Stimulated activated CD8-positive, alpha-beta memory T cell treated with anti-CD3 and anti-CD28 coated beads, Interleukin-7, amount 100 ng/mL, for 48 hours (primary cell): ENCODE data around the gene ADARB2.
"Not testable (repeated sequence)": the region's sequence is repeated elsewhere in the genome, so short reads cannot be mapped to it uniquely, and the experiment has no call there.

ENCODE experiments used
- DNase-seq, 2 donors: peaks; one replicate each; pipeline ENCODE4 v3.0.0-alpha.2; 2020; ENCODE audit warnings: low read depth in 1 of 2; ENCODE audit errors: extremely low read depth in 1 of 2

The ADARB2 gene

DNA sequence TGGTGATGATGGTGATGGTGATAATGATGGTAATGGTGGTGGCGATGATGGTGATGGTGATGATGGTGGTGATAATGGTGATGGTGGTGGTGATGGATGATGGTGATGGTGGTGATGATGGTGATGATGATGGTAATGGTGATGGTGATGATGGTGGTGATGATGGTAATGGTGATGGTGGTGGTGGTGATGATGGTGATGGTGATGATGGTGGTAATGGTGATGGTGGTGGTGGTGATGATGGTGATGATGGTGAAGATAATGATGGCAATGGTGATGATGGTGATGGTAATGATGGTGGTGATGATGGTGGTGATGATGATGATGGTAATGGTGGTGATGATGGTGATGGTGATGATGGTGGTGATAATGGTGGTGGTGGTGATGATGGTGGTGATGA, 517.5 kb downstream of the ADARB2 start:
- not testable (repeated sequence) for DNase-seq

DNA sequence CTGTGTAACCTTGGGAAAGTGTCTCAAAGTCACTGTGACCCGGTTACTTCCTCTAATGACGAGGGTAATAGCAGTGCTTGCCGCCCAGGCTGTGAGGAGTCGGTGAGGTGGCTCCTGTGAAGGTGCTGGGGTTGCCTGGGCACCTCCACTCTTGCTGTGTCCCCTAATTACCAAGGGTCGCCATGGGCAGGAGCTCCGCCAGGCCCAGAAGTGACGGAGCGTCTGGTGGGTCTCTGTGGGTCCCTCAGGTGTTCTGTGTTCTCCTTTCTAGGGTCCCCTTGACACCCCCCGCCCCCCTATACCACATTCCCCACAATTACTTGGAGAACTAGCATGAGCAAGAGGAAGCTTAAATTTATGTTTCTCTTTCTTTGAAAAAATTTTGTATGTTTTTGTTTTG, 519.7 kb downstream of the ADARB2 start:
- DNase-seq: no peak

DNA sequence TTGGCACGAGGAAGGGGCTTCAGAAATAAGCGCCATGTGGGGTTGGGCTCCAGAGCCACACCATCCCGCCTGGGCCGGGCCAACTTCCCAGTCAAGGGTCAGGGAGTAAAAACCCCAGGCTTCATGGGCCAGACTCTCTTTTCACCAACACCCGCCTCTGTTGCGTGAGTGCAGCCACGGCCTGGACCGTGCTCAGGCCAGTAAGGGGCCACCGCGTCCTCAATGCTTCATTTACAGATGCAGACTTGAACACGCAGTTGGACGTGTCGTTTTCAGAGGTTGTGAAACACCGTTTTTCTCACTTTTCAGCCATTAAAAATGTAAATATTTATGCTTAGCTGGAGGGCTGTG, 520.1 kb downstream of the ADARB2 start:
- DNase-seq: no peak

DNA sequence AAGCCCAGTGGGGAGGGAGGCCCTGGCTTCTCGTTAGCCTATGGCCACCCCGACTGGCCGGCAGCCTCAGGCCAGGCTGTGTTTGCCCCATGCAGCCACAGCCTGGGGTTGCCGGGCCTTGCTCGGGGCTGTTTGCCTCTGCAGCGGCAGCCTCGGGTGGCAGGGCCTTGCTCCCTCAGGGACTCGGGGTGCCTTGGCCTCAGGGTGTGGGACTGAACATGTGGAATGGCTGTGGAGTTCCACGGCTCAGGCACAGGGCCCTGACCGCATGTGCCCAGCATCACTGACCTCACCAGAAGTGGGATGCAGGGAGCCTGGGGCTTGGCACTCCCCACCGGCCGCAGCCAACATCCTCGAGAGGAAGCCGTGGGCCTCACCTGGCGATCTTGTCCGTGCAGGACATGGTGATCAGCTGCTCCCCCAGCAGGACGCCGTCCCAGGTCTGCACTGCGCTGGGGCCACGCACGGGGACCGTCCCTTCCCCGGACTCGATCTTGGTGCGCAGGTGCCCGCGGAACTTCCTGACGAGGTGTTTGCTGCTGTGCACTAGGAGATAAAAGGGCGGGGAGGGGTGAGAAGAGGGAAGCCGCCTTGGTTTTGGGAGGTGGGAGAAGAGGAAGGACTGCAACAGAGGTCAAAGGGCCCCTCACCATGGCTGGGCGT, 520.6 kb downstream of the ADARB2 start:
- no peak for DNase-seq

DNA sequence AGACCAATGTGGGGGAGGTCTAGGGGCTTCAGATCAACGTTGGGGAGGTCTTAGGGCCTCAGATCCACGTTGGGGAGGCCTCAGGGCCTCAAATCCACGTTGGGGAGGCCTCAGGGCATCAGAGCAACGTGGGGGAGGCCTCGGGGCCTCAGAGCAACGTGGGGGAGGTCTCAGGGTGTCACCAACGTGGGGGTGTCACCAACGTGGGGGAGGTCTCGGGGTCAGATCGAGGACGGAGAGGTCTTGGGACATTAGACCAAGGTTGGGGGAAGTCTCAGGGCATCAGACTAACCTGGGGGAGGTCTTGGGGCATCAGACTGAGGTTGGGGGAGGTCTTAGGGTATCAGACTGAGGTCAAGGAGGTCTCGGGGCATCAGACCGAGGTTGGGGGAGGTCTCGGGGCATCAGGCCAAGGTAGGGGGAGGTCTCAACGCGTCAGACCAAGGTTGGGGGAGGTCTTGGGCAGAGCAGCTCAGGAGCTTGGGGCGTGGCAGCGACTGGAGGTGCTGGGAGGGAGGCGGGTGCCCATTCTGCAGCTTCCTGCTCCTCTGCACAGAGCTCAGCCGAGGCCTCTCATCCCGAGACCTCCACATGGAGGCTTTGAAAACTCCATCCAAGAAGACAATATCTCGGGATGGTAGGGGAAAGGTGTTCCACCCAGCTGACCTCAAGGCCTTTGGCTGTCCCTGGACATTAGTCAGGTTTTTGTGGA, 521.3 kb downstream of the ADARB2 start:
- DNase-seq: no peak

DNA sequence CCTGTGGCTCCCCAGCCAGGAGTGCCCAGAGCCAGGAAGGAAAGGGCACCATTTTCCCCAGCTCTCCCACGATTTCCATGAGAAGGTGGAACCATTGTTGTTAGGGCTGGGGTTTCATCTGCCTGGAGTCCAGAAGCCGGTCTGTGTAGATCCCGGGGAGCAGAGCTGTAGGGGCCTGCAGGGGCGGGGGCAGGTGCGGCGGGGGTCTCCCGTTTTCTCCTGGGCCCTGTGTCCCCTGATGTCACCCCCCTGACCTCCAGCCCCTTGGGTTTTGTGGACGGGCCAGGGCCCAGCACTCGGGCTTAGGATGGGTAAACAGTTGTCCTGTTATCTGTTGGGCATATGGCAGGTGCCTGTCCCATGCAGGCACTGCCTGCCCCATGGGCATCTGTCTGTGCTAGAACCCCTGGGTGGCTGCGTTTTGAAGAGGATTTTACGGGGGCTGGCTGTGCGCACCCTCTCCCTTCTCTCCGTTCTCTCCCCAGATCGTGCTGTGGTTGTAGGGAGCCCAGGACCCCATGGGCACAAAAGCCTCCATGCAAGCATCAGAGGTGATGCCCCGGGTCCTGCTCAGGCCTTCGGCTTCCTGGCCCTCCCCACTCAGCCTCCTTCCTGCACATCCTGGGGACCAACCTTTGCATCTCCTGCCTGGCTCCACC, 522.3 kb downstream of the ADARB2 start:
- DNase-seq: no peak

DNA sequence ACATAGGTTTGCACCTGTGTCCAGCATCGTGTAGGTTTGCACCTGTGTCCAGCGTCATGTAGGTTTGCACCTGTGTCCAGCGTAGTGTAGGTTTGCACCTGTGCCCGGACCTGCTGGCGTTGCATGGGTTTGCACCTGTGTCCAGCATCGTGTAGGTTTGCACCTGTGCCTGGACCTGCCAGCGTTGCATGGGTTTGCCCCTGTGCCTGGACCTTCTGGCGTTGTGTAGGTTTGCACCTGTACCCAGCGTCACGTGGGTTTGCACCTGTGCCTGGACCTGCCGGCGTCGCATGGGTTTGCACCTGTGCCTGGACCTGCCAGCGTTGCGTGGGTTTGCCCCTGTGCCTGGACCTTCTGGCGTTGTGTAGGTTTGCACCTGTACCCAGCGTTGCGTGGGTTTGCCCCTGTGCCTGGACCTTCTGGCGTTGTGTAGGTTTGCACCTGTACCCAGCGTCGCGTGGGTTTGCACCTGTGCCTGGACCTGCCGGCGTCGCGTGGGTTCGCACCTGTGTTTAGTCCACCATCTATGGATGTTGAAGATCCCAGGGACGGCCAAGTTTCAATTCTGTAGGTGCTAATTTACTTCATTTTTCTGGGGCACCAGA, 523.2 kb downstream of the ADARB2 start:
- DNase-seq: no peak

DNA sequence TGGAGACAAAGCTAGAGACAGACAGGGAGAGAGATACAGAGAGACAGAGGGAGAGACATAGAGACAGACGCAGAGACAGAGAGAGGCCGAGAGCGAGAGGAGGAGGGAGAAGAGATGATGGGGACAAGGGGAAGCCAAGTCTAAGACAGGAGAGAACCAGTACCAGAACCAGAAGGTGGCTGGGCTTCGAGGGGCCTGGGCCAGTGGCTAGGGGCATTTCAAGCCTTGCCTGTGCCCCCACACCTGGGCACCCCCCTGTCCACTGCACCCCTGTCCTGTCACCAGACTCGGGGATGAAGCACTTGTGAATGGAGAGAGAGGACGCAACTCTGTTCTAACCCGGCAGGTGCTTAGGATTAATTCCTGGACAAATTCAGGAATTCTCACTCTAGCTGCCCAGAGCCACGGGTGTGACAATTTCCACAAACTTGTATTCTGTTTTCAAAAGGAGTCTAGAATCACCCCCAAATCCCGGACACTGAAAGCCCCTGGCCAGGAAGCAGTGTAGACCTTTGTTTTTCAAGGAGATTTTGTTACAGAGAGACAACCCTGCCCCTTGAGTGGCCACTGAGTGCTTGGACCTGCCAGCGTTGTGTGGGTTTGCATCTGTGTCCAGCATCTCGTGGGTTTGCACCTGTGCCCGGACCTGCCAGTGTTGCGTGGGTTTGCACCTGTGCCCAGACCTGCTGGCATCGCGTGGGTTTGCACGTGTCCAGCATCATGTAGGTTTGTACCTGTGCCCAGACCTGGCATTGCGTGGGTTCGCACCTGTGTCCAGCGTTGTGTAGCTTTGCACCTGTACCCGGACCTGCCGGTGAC, 523.9 kb downstream of the ADARB2 start:
- DNase-seq: no peak

DNA sequence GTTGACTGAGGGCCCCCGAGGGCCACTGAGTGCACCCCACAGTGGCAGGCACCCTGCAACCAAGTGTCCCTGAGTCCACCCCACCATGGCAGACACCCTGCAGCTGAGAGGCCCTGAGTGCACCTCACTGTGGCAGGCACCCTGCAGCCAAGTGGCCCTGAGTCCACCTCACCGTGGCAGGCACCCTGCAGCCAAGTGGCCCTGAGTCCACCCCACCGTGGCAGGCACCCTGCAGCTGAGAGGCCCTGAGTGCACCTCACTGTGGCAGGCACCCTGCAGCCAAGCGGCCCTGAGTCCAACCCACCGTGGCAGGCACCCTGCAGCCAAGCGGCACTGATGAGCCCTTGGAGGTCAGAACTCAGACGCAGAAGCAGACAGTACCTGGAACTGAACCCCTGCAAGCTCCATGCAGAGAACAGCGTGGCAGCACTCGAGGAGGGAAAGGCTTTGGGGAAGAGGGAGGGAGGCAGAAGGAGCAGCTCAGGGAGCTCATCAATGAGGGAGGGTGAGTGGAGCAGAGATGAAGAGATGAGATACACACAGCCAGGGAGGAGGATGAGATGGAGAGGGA, 524.7 kb downstream of the ADARB2 start:
- DNase-seq: no peak

DNA sequence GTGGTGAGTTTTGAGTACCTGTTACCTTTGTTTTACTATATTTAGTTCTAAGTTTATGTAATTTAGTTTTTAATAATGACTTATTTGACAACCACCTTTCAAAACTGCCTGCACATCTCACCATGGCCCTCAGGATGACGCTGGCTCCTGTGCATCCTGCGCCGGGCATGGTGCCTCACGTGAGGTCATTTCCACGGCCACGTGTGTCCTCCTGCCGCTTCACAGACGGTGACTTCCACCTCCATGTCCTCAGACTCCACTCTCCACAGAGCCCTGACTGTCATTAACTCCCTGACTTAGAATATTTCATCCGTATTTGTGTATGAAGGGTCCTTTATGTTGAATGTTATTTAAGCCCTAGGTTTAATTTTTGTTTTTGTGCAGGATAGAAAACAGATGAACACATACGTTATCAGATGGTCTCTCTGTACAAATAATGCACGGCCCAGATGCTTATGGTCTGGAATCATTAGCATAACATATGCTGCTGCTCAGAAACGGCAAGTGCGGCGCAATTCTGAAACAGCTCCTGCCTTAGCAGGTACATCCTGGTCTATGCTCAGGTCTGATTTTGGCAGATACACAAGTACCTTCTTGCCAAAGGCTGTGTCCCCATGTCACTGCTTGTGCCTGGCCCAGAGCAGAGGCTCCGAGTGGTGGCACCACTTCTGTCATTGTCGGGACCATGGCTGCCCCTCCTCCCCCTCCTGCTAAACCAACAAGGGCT, 525.3 kb downstream of the ADARB2 start:
- no peak for DNase-seq

DNA sequence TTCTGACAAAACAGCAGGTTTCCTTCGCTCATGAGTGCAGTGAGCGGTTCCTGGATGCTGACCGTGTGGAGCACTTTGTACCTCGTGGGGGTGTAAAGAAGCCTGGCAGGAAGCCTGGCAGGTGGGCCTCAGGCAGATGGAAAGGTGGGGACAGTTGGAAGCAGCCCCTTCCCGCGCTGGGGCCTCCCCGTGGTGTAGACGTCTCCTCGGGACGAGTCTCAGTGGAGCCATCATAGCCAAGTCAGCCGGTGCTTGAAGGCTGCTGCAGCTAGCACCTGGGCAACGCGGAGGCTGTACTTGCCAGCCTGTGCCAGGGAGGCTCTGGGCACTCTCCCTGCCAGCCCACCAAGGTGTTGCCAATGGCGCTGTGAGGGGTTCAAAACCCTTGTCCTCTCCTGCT, 526.7 kb downstream of the ADARB2 start:
- DNase-seq: no peak

DNA sequence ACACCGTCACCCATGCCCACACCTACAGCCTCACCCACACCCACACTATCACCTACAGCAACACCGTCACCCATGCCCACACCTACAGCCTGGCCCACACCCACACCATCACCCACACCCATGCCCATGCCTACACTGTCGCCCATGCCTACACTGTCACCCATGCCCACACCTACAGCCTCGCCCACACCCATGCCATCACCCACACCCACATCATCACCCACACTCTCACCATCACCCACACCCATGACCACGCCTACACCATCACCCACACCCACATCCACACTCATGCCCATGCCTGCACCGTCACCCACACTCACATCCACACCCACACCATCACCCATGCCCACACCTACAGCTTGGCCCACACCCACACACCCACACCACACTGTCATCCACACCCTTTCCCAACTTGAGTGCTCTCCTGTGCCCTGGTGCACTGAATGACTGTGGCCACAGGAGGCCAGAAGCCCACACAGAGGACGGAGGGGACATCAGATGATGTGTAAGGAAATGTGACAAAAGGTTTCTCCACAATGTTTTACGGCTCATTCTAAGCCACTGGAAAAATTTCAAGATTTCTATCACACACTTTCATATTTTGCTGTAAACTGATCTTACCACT, 527.9 kb downstream of the ADARB2 start:
- DNase-seq: no peak

DNA sequence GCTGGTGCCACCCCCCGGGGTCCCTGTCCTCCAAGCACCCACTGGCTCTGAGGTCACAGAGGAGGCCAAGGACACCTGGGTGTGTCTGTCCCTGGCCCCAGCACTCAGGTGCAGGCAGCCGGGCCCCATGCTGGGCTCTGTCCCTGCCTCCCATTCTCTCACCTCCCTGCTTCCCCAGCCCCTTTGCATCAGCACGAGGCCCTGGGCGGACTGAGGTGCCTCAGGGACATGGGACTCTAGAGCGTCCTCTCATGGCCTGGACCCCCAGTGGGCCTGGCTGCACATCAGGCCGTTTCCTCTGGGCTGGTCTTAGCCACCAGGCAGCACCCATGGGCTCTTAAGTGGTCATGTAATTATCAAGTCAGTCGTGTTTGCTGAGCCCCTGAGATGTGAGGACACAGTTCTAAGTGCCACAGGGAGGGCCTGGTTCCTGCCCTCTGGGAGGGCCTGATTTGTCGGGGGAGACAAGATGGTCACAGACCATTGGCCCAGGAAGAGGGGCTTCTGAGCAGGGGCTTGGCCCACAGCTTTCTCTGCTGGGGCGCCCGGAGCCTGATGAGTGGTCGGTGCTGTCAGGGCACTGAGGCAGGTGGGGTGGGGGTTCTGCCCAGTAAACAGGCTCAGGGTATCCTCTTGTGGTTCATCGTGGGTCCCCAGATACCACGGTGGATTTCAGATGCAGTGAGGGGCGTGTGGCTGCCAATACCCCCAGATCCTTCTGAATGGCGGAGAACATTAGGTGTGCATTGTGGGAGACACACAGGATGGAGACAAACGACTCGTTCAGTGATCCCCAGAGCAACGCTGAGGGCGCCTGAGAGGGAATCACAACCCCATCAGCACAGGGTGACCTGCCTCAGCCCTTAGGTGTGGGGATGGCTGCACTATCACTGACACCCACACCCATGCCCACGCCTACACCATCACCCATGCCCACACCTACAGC, 528.7 kb downstream of the ADARB2 start:
- no peak for DNase-seq

DNA sequence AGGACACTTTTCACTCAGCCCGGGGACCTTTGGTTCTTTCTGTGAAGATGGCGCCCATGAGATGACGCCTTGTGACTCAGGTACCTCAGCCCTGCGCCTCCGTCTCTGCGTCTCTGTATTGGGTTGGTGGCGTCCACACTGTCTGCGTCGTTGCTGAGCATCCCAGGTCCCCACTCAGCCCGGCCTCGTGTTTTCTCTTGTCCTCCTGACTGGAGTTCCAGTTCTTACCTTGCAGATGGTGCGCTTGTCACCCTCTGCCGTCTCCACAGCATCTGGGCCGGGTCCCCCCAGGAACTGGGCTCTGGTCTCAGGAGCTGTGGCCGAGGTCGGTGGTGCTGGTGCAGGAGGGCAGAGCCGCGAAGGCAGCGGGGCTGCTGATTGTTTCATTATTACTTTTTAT, 530.7 kb downstream of the ADARB2 start:
- no peak for DNase-seq

DNA sequence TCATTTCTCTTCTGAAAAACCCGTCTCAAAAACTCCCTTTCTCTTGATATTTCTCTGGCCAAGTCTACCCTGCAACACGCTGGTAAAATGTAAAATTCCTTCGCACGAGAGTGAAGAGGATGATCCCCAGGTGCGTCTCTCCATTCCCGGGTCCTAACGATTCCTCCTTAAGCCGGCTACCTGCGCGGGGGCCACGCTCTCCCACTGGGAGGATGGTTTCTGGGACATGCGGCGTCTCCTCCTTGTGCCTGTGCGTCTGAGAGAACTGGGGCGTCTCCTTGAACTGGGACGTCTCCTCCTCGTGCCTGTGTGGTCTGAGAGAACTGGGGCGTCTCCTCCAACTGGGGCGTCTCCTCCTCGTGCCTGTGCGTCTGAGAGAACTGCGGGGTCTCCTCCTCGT, 531.2 kb downstream of the ADARB2 start:
- DNase-seq: no peak

DNA sequence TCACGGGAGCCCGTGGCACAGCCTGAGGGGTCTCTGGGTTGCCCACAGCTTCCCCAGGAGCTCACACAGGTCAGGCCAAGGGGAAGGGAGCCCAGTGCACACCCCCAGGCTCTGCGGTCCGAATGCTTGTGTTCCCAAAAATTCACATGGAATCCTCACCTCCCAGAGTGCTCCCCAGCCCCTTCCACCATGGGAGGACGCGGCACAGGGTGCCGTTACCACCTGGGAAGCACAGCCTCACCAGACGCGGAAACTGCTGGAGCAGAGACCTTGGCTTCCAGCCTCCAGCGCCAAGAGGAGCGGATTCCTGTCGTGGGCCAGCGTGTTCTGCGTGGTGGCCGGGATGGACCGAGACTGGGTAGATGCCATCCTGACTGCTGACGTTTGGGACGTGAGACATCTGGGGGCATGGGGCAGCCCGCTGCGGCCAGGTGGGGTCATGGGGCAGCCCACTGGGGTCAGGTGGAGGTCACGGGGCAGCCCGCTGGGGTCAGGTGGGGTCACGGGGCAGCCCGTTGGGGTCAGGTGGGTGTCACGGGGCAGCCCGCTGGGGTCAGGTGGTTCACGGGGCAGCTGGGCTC, 531.8 kb downstream of the ADARB2 start:
- no peak for DNase-seq

DNA sequence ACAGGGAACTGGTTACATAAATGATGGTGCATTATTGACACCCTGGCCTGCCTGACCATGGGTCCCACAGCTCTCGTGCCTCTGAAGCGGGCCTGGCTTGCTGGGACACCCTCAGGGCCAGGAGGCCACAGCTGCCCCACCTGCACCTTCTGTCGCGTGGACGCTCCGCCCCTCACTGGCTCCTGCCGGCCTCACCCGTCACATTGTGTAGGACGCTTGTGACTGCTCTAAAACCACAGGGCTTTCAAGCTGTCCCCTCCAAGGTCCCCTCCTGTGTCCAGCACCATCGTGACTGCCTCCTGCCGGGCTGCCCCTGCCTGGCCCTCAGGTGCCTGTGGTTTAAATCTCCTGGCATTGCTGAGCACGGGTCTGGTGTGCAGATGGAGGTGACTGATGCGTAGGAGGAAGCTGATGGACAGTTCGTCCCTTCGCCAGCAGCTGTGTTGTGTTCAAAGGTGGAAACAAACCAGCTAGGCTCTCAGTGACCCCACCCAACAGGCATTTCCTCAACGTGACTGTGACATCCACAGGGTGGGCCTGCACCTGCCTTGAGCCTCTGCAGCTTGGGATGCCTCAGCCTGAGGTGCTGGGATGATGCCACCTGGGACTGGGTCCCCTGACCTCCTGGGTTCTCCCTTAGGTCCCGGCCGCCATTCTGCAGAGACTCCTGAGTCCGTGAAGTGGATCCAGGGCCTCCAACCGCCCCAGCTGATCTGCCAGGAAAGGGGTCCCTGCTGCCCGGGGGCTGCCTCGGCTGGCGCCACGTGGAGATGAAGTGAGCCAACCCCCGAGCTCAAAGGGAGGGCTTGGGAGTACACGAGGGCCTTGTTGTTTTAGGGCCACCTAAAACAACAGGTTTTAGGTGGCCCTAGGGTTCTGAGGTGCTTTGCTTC, 532.6 kb downstream of the ADARB2 start:
- DNase-seq: no peak
